ENCODE data around the gene SLC25A44.

DNA sequence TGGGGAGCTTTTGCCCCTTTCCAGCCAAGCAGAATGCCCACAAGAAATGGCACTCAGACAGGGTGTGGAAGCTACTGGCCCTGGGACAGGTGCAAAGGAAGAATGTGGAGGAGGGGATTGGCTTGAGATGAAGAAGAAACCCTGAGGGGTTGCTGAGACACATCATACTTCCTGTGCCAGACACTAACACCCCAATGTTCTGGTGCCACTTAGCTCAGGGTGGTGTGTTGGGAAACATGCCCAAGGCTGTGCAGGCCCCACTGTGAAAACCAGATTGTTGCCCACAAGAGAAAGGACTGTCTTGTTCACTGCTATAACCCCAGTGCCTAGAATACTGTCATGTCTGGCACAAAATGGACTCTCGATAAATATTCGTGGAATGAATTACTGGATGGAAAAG, 63.8 kb downstream of the SLC25A44 start:
- TF ChIP-seq, protein P1, sequence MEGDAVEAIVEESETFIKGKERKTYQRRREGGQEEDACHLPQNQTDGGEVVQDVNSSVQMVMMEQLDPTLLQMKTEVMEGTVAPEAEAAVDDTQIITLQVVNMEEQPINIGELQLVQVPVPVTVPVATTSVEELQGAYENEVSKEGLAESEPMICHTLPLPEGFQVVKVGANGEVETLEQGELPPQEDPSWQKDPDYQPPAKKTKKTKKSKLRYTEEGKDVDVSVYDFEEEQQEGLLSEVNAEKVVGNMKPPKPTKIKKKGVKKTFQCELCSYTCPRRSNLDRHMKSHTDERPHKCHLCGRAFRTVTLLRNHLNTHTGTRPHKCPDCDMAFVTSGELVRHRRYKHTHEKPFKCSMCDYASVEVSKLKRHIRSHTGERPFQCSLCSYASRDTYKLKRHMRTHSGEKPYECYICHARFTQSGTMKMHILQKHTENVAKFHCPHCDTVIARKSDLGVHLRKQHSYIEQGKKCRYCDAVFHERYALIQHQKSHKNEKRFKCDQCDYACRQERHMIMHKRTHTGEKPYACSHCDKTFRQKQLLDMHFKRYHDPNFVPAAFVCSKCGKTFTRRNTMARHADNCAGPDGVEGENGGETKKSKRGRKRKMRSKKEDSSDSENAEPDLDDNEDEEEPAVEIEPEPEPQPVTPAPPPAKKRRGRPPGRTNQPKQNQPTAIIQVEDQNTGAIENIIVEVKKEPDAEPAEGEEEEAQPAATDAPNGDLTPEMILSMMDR (IDR thresholded peaks at IDR 0.05 in 4 of 5, conservative IDR thresholded peaks at IDR 0.05 in 1 of 5), result no peak
- no peak for TF ChIP-seq POLR2A (IDR thresholded peaks at IDR 0.05)

Measured in gastrocnemius medialis (tissue), 4 donors.